Stimulated activated CD4-positive, alpha-beta T cell treated with anti-CD3 and anti-CD28 coated beads, Interleukin-12 subunit alpha, Interleukin-12 subunit beta, amount 100 ng/mL, for 4 hours (primary cell): Measurements from ENCODE around the gene ODC1.
"Not testable (repeated sequence)": the region's sequence is repeated elsewhere in the genome, so short reads cannot be mapped to it uniquely, and the experiment has no call there.

Source experiments
- DNase-seq: peaks from one replicate; pipeline ENCODE4 v3.0.0-alpha.2; 2020

Gene ODC1

GRCh38 chr2:10447895-10448575, at the start of gene ODC1:
ODC1 (minus strand) TSS chr2:10448327; CDS start chr2:10445032, 3,295 bp downstream.
- peak; percentile 100 for DNase-seq

DNA sequence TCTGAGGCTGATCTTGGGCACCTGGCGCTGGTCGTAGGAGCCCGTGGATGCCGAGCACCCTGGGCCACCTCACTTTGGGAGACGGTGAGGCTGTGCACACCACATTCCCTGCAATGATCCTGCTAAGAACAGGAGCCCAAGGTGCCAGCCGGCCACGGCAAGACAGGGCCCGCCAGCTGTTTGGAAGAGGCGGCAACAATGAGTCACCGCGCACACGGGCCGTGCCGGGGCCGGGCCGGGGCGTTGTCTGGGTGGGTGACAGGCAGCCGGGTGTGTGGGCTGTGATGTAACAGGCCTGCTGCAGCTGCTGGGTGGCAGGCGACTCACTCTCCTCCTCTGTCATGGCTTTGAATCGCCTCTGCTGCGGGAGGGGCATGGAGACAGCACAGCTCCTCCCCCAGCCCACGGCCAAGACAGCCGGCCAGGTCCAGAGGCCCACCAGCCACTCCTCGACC, 49.7 kb upstream of the ODC1 start:
- peak; percentile 51 for DNase-seq

DNA sequence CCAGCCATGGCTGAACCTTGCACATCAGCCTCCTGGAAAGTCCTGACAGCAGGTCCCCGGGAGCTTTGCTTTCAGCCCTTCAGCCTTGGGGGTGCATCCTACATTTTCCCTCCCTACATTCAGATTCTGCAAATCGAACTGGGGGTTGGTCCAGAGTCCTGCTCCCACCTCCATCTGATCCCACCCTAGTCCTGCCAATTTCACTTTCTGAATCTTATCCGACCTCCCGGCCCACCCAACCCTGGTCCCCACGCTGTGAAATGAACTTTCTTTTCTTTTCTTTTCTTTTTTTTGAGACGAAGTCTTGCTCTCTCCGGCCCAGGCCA, 47.8 kb upstream of the ODC1 start:
- DNase-seq = no peak

- DNase-seq = no peak
Observed at GRCh38 chr2:10495311-10495987, 47.3 kb upstream of the ODC1 start.

DNA sequence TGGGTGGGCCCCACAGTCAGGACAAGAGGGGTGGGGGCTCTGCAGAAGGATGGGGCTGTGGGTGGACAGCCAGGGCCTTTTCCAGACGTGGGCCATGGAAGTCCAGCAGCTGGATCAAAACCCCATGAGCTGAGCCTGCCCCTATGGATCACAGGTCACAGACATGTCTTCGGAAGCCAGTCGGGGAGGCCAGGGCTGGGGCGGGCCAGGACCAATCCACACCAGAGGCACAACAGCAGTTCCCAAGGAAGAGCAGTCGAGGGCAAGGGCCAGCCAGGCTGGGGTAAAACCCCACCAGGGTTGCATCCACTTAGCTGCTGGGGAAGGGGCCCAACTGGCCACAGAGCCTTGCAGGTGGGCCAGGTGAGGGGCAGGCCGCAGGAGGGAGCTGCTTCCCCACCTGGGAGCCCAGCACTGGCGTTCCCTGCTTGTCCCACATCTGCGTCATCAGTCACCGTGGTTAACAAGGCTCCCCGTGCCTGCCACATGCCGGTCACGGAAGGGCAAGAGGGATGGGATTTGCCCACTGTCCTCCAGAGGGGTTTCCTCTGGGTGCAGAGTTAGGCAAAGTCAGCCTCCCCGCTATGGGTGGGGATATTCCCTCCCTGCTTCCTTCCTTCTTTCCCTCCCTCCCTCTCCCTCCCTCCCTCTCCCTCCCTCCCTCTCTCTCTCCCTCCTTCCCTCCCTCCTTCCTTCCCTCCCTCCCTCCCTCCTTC, 46.4 kb upstream of the ODC1 start:
- DNase-seq = no peak

- peak; percentile 65 for DNase-seq
Observed at GRCh38 chr2:10493634-10494281, 45.6 kb upstream of the ODC1 start.

- no peak for DNase-seq
Observed at GRCh38 chr2:10493075-10493633, 45.0 kb upstream of the ODC1 start.

- no peak for DNase-seq
Observed at GRCh38 chr2:10490806-10491291, 42.7 kb upstream of the ODC1 start.

DNA sequence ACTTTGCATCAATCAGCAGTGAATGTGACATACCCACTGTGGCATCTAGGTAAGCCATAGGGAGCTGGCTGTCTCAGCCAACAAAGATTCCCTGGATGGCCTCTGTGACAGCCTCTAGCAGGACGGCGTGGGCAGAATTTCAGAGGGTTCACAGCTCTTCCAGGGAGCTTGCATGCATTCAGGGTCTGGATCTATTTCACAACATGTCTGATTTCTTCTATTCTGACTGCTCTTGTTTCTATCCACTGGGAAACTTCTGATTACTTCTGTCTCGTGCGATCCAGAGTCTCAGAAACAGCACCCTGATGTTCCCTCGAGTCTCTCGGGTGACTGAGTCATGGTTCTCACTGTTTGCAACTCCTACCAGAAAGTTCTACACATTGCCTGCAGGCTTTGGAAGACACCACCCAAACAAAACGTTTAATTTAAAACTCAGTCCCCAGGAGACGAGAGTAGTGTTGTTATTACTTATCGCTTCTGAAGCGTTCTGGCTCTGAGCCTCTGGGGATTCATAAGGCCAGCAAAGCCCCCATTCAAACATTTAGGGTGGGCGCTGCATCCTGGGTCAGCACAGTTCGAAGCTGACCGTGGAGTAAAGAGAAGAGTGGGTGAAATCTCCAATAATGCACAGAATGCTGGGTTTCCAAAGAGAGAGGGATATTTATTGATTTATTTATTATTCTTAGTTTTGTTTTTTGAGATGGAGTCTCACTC, 41.9 kb upstream of the ODC1 start:
- DNase-seq = no peak

DNA sequence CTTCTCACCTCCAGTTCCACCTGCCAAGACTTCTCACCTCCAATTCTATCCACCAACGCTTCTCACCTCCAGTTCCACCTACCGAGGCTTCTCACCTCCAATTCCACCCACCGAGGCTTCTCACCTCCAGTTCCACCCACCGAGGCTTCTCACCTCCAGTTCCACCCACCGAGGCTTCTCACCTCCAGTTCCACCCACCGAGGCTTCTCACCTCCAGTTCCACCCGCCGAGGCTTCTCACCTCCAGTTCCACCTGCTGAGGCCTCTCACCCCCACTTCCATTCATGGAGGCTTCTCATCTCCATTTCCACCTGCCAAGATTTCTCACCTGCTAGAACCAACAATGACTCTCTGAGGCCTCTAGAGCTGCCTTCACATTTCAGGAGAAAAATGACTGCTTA, 40.0 kb upstream of the ODC1 start:
- not testable (repeated sequence) for DNase-seq

DNA sequence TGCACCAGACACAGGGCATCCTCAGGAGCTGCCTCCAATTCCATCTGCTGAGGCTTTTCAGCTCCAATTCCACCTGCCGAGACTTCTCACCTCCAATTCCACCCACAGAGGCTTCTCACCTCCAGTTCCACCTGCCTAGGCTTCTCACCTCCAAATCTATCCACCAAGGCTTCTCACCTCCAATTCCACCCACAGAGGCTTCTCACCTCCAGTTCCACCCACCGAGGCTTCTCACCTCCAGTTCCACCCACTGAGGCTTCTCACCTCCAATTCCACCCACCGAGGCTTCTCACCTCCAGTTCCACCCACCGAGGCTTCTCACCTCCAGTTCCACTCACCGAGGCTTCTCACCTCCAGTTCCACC, 39.6 kb upstream of the ODC1 start:
- DNase-seq = not testable (repeated sequence)

DNA sequence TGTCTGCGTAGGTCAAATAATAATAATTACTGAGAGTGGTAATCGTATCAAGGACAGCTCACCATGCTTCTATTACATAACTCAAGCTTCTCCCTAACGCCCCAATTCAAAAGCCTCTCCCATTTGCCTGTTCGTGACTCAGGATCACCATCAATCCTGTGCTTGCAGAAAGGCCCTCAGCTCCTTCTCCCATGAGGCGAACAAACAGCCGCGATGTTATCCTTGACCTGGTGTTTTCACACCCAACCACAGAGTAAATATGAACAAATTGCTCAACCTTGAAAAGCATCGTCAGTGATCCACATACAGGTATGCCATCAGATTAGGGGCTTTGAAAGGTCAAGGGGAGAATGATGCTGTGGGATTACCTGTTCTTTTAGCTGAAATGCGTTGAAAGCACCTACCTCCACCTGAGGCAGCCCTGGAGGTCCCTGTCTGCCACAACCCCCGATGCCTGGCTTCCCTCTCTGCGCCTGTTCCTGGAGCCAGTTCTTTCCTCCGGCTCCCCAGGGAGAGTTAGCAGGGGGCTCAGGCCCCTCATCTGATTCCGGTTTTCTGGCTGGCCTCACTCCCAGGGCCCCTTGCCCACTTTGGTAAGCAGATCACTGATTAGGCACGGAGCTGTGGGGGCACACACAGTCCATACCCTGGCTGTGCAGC, 39.1 kb upstream of the ODC1 start:
- DNase-seq = no peak

DNA sequence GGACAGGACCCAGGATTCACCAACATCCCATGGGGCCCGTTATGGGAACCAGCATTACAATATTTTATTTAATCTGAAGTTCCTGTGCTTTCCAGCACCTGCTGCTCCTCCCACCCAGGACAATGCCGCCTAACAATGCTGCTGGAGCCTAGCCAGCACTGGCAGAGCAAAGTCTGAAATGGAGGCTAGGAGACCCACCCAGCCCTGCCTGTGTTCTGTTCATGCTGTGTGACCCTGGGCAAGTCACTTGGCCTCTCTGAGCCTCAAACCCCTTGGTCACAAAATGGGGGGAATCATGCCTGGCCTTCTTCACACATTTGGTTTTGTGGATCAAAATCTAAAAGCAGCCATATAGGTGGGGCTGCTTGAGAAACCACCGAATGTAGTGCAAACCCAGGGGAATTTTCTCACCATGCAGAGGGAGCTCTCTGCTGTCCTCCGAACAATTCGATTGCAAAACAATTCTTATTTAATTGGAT, 38.5 kb upstream of the ODC1 start:
- DNase-seq = no peak

DNA sequence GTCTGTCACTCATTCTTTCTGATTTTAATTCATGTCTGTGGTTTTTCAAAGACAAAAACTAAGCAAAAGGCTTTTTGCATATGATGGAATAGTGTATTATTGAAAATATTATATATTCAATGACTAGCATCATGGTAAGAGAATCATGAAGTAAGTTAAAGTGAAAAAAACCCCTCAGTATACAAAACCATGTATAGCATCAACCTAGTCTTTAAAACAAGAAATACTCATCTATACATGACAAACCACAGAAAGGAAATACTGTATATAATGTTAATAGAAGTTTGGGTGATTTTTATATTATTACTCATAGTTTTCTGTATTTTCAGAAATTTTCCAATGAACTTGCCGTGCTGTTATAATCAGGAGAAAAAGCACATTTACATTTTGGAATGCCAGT, 38.0 kb upstream of the ODC1 start:
- no peak for DNase-seq

DNA sequence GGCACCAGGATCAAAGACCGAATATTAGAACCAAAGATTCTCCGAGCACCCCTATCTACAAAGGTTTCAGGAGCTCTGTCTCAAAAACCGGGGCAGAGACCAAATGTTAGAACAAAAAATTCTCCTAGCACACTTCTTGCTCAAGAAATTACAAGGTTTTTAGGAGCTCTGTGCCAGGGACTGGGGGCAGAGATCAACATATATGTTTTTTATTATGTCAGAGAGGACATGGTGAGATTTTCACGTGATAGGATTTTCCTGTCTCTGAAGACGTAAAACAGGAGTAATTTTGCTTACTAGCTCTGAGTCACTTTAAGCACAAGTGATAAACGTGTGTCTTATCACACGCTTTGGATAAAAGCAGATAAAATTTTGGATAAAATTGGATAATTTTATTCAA, 34.8 kb upstream of the ODC1 start:
- no peak for DNase-seq

- no peak for DNase-seq
Observed at GRCh38 chr2:10482460-10482859, 34.3 kb upstream of the ODC1 start.

DNA sequence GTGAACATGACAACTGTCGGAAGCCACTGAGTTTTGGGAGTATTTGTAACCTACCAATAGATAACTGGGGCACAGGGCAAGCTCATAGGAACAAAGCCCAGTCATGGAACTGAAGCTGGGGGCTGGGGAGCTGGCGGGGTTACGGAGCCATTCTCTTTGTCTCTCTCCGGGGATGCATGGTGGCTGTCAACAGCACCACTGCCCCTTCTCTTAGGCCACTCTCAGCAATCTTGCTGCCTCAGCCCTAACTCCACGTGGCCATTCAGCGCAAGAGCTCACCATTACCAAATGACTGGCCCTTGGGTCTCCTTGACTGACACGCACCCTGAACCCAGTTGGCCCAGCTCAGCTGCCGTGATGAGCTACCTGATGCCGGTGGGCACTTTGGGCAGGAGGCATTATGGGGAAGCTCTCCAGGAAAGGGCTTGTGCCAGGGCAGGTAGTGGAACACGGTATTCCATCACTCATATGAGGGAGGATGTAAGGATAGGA, 33.6 kb upstream of the ODC1 start:
- no peak for DNase-seq

DNA sequence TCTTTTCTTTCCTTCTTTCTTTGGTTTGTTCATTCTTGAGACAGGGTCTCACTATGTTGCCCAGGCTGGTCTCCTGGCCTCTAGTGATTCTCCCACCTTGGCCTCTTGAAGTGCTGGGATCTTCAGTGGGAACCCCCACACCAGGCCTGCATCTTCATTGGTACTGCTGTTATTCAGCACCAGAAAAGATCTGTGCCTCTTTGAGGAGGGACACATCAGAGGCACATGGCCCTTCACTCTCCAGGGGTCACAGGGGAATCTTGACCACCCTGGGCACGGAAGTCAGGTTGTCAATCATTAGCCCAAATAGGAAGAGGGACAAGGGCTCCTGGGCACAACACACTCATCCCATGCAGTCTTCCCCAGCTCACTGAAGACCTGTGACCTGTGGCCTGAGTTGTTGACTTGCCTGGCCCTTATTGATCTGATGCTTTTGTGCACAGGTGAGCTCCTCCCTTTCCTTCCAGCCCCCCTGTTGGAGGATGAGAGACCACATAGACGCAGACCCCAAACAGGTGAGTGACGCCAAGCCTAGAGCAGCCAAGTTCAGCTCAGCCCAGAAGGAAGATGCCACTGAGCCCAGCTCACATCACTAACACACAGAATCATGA, 33.0 kb upstream of the ODC1 start:
- DNase-seq = no peak

GRCh38 chr2:10480359-10480949, 32.3 kb upstream of the ODC1 start:
- no peak for DNase-seq

DNA sequence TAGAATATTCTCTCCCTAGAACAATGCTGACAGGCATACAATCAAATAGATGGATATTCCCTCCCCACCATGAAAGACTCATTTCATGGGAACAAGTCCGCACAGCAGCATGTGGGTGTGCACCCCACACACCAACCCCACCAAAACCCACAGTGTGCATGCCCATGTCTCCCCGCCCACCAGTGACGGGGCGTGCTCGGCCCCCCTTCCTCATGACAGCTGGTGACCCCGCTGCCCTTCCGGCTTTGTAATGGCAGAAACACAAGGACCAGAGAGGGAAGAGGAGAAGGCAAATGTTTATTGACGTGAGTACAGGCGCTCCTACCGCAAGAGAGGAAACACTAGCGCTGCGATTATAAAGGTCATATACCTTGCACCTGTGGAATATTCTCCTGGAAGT, 30.8 kb upstream of the ODC1 start:
- no peak for DNase-seq

DNA sequence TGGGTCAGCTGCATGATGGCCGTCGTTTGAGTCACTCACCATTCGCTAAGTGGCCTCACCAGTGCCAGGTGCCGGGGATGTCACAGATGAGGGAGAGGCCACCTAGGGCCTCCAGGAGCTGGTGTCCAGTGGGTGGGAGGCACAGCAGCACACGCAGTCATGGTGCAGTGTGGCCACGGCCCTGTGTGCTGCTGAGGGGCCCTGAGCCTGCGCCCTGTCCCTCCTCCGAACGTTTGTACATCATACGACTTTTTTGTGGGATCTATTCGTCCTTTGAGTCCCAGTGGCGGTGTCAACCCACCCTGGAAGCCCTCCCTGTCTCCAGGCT, 30.1 kb upstream of the ODC1 start:
- no peak for DNase-seq
